ENCODE data around the gene SPTBN1.

SPTBN1 gene

DNA sequence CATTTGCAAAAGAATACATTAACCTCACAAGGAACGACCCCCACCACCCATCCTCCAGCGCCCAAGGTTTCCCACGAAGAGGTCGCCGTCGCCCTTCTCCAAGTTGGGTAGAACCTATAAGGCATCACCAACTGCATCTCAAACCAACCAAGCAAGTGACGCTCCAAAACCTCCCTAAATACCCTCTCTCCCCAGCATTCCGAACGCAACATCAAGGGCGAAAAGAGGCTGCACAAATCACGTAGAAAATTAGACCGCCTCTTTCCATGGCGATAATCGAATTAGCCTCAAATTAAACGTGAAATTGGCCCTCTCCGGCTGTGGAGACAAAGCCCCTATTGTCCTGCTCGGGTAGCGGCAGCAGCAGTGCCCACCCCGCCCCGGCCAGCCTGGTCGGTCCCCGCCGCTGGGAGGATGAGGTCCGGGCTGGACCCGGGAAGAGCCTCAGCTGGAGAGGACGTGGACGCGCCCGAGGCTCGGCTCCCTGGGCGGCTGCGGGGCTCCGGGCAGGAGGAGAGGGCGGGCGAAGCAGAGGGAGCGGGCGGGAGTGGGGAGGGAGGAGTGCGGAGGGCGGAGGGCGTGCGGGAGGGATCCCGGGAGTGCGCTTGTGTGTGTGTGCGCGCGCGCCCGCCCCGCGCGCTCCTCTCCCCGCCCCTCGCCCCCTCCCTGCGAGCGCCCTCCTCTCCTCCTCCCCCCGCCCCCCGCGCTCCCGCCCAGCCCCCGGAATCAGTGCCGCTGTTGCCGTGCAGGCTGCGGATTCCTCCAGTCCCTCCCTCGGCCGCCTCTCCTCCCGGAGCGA lies at the start of gene SPTBN1:
TSS of gene SPTBN1 (plus strand) at position 765 of the 799 bp plus-strand sequence. CDS start 70,092 bp downstream, outside the sequence.
- peak; percentile 77 for DNase-seq

DNA sequence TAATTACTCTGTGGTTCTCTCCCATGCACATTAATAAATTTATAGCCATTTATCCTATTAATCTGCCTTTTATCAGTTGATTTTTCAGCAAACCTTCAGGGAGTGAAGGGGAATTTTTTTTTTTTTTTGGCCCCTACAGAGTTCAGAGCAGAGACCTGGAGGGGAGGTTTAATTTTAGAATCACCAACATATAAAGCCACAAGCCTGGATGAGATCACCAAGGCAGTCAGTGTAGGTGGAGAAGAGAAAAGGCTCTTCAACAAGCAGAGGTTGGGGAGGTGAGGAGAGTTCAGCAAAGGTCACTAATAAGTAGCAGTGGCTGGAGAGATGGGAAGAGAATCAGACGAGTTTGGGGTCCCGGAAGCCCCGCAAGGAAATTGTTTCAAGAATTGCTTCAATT lies 48.4 kb upstream of the SPTBN1 start:
- no peak for DNase-seq

DNA sequence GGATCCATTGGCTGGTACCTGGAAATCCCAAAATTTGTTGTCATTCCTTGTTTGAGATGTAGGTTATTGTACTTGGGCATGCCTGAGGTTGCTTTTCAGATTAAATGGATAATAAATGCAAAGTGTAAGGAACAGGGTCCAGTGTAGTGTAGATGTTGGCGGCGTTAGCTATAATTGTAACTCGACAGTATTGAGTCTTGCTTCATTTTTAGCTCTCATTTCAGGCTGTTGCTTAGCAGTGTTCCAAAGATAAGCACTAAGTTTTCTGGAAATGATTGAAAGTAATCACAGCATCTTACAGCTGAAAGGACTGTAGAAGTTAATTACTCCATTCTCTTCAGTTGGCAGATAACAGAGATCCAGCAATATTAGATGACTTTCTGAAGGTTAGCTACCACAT lies 47.8 kb upstream of the SPTBN1 start:
- no peak for DNase-seq

DNA sequence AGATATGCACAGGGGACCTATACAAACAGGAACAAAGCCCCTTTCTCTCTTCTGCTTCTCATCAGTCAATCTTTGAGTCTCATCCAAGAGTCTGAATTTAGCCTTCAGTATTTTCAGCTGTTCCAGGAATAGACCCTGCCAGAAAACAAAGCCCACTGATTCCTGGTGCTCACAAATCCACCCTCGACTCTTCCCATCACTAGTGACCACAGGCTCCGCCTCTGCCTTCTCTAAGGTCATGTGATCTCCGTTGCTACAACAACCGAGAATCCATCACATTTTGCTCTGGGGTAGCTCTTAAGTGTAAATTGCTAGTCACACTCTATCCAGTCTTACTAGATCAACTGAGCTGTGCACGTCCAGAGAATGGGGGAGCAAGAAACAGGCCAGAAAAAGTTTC lies 46.4 kb upstream of the SPTBN1 start:
- DNase-seq: no peak

GRCh38 chr2:54411801-54412354 lies 44.2 kb upstream of the SPTBN1 start:
- no peak for DNase-seq

- no peak for DNase-seq
These were observed 39.8 kb upstream of the SPTBN1 start for GRCh38 chr2:54416166-54416813.

- DNase-seq: no peak
These were observed 39.2 kb upstream of the SPTBN1 start for GRCh38 chr2:54416938-54417337.

- no peak for DNase-seq
These were observed 38.5 kb upstream of the SPTBN1 start for GRCh38 chr2:54417577-54417976.

- DNase-seq: no peak
These were observed 36.7 kb upstream of the SPTBN1 start for GRCh38 chr2:54419388-54419787.

DNA sequence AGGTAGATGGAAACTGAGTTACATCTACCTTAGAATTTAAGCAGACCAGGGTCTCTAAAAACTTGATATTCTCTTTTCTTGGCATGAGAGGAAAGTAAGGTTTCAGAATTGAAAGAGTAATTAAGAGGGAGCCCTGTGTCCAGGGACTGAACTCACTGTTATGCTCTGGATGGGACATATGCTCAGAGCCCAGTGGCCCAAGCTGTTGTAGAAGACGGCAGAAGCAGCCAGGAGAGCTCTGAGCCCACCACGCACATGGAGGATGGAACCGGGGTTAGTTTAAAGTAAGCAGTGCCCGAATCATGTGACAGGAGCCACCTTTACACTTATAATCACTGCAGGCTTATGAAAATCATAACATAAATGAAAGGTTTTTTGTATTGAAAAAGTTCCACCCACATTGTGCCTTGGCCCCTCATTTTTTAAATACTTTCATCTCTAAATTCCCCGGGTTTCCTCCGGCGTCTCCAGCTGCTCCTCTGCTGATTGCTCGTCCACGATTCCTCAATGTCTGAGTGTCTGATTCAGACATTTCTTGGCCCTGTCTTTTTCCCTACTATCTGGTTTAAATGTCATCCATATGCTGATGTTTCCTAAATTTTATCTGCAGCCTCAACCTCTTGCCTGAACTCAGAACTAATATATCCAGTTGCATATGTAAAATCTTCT lies 36.1 kb upstream of the SPTBN1 start:
- DNase-seq: no peak

DNA sequence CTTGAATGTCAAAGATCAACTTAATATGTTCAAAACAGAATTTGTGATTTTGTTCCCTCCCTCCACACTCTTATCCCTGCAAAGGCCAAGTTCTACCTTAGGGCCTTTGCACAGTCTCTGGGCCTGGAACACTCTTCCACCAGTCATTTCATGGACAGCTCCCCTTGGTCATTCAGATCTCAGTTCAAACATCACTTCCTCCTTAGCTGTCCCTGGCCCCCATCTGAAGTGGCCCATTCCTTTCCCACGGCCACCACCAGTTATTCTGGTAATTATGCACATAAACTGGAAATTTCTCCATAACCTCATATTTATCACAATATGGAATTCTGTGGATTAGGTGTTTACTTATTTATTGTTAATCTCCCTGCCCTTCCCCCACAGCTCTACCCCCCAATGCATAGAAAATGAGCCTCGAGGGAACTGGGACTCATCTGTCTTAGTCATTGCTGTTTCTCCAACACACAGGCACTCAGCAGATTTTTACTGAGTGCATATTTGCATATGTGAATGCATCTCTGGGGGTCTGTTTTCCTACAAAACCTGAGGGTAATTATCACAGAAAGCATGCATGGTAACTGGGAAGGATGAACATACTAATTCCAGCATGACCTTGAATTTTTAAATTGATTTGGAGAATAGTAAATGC lies 35.5 kb upstream of the SPTBN1 start:
- no peak for DNase-seq

GRCh38 chr2:54422072-54422581 lies 34.0 kb upstream of the SPTBN1 start:
- no peak for DNase-seq

DNA sequence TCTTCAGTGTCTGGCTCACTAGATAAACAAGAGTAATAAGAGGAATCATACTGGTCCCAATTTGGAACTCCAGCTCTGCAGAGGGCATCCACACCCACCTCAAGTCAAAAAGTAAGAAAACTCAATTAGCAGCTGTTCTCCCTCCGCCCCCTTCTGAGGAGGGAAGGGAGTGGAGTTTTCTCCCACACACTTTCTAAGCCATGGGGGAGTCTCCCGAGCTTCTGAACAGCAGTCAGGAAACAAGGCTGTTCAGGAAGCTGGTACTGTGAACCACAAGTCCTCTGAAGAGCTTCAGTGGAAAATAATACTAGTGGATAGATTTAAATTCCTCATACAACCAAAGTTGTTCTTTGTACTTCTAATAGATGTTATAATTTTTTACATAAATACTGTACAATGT lies 32.9 kb upstream of the SPTBN1 start:
- no peak for DNase-seq

DNA sequence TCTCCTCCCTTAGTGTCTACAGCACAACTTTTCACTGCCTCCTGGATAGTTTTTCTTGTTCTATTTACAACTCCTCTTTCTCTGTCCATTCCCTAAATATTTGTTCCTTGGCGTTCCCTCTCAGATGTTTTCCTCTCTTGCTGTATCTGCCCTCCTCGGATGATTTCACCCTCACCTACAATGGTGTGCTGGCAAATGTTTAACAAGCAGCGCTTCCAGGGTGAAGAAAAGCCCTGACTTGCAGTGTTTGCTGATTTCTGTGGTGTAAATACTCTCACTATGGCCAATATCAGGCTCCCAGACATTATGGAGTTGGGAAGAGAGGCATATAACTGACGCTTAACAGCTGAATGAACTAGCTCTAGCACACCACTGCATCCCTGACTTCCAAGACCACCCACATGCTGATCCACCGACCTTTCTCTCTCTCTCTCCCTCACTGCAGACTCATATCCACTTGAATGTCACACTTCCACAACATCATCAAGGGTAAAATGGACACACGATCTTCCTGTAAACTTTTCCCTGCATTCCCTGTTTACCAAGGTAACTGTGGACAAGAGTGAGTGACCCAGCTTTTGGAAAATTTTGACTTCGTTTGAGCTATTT lies 31.5 kb upstream of the SPTBN1 start:
- DNase-seq: no peak

DNA sequence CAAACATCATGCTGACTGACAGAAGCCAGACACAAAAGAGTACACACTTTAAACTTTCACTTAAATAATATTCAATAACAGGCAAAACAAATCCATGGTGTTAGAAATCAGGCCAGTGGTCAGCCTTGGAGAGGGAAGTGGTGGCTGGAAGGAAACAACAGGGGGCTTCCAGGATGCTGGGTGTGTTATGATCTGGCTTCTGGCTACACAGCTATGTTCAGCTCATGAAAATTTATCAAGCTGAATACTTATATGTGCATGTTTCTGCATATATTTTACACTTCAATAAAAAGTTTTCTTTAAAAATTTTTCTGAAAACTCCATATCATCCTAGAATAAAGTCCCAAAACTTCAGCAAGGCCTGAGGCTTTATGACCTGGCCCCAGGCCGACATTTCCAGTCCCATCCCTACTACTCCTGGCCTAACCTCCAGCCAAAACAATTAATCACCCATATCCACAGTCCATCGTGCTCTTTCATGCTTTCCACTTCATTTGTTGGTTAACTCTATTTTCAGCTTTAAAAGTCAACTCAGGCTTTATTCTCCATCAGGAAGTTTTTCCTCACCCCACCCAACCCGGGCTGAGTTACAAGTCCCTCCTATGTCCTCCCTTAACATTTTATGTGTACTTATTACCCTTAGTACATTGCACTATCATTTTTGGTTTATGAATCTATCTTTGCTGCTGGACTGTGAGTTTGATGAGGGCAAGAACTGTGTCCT lies 27.9 kb upstream of the SPTBN1 start:
- no peak for DNase-seq

GRCh38 chr2:54429054-54429453 lies 27.1 kb upstream of the SPTBN1 start:
- no peak for DNase-seq

GRCh38 chr2:54429811-54430551 lies 26.1 kb upstream of the SPTBN1 start:
- no peak for DNase-seq

DNA sequence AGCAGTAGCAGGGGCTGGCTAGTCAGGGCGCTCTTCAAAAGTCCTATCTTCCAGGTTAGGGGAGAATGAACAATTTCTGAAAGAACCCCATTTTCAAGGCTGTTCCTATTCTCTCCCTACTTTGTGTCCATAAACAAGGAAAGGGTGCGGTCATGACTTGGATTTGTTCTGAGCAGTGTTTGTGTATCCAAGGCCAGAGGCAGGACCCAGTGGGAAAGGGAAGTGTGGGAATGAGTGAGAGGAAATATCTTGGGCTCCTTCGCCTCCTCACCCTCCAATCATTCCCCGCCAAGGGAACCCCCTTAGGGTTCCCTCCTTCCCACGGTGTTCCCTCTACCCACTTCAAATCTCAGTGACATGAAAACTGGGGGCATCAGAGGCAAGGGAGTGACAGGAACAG lies 25.5 kb upstream of the SPTBN1 start:
- DNase-seq: no peak

GRCh38 chr2:54432251-54433015 lies 23.7 kb upstream of the SPTBN1 start:
- no peak for DNase-seq

DNA sequence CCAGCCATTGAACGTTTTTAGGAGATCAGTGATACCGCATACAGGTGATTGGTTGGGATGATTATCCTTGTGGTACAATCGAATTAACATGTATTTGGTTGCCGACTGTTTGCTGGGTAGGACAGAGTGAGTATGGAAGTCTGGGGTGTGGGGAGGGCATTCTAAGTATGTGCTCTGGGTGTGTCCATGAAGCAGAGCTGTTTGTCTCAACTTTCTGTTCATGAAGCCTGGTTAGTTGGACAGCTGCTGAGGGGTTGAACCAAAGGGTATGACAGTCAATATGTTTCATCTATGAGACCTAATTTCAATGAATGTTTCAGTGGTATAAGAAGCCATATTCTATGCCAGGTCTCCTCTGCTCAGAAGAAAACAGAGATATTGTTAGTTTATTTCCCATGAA lies 21.9 kb upstream of the SPTBN1 start:
- DNase-seq: no peak
